Forelimb muscle (tissue), 1 donor: ENCODE results near the gene CHRDL2. TPM values are rescaled to one million over a fixed set of nuclear protein-coding genes. Genes with fewer than 3 reads are reported as not detected.
A peak's percentile ranks its signal among the peaks of the same experiment; 100 is the strongest.

Source experiments
- DNase-seq: peaks from one replicate; pipeline ENCODE4 v3.0.0-alpha.2; 2013; ENCODE audit warnings: low read depth
- polyA plus RNA-seq: library from polyadenylated mRNA; unstranded; fragments of 120-200 nt; gene quantifications from one replicate; pipeline ENCODE4 v1.2.1, GENCODE V29; 2013; ENCODE audit not compliant: insufficient read length

The CHRDL2 gene
- polyA plus RNA-seq, 1 donor: 2.5 TPM

GRCh38 chr11:74748211-74749126 lies 17.2 kb upstream of the CHRDL2 start, which contains the start of gene RNF169:
Gene RNF169, plus strand, starts transcription at chr11:74748849. Its CDS starts 32 bp downstream, at chr11:74748881.
- DNase-seq: peak; percentile 89

- no peak for DNase-seq
Observed at GRCh38 chr11:74746868-74747267, 15.6 kb upstream of the CHRDL2 start.

GRCh38 chr11:74744277-74744676 lies 13.1 kb upstream of the CHRDL2 start:
- DNase-seq: no peak

GRCh38 chr11:74743640-74744039 lies 12.4 kb upstream of the CHRDL2 start:
- no peak for DNase-seq

GRCh38 chr11:74742070-74742469 lies 10.8 kb upstream of the CHRDL2 start:
- DNase-seq: no peak

GRCh38 chr11:74739546-74740270 lies 8.5 kb upstream of the CHRDL2 start:
- DNase-seq: no peak

- DNase-seq: no peak
Observed at GRCh38 chr11:74736031-74736430, 4.8 kb upstream of the CHRDL2 start.

GRCh38 chr11:74735365-74735928 lies 4.2 kb upstream of the CHRDL2 start:
- no peak for DNase-seq

GRCh38 chr11:74734559-74734925 lies 3.3 kb upstream of the CHRDL2 start:
- DNase-seq: no peak

GRCh38 chr11:74730571-74731260 lies 510 bp downstream of the CHRDL2 start:
- DNase-seq: no peak

GRCh38 chr11:74729397-74729796 lies 1.8 kb downstream of the CHRDL2 start:
- DNase-seq: no peak

- peak; percentile 70 for DNase-seq
Observed at GRCh38 chr11:74726547-74727182, 4.6 kb downstream of the CHRDL2 start.

- DNase-seq: no peak
Observed at GRCh38 chr11:74725701-74726100, 5.5 kb downstream of the CHRDL2 start.

- no peak for DNase-seq
Observed at GRCh38 chr11:74723511-74723910, 7.7 kb downstream of the CHRDL2 start.

- DNase-seq: no peak
Observed at GRCh38 chr11:74721479-74721835, 9.8 kb downstream of the CHRDL2 start.

GRCh38 chr11:74720596-74721478 lies 10.4 kb downstream of the CHRDL2 start:
- DNase-seq: no peak

- DNase-seq: no peak
Observed at GRCh38 chr11:74719011-74719410, 12.2 kb downstream of the CHRDL2 start.

- DNase-seq: no peak
Observed at GRCh38 chr11:74717221-74717969, 13.8 kb downstream of the CHRDL2 start.

- no peak for DNase-seq
Observed at GRCh38 chr11:74714904-74715303, 16.3 kb downstream of the CHRDL2 start.

GRCh38 chr11:74713686-74714085 lies 17.5 kb downstream of the CHRDL2 start:
- no peak for DNase-seq
